SK-N-MC (cell line): Measurements from ENCODE around the gene LIF.

Experiments
- DNase-seq: peaks from one replicate; pipeline ENCODE4 v3.0.0-alpha.2; 2011; ENCODE audit warnings: low read depth, low spot score
- H3K27ac ChIP-seq: fragments of 200-600 bp; sonication (generic); 2 replicates; pipeline ENCODE4 v1.5.1; 2016; ENCODE audit warnings: mixed run types
- H3K36me3 ChIP-seq: fragments of 200-600 bp; sonication (generic); 2 replicates; pipeline ENCODE4 v1.6.1; 2017; ENCODE audit warnings: antibody characterized with exemption, low read length, mixed read lengths; ENCODE audit not compliant: insufficient read depth
- H3K4me3 ChIP-seq: fragments of 200-600 bp; sonication (generic); 2 replicates; pipeline ENCODE4 v1.5.1; 2016
- H3K9ac ChIP-seq: fragments of 200-600 bp; sonication (generic); 2 replicates; pipeline ENCODE4 v1.8.0; 2017; ENCODE audit warnings: mixed run types, mixed read lengths; ENCODE audit not compliant: insufficient read length
- H3K9me3 ChIP-seq: fragments of 200-600 bp; sonication (generic); 2 replicates; pipeline ENCODE4 v1.6.1; 2017; ENCODE audit warnings: low read depth, mild to moderate bottlenecking, antibody characterized with exemption, low read length, moderate library complexity, mixed read lengths
- EZH2 ChIP-seq: fragments of 200-600 bp; sonication (generic); IDR thresholded peaks from one replicate; pipeline ENCODE4 v1.6.1; 2017; ENCODE audit warnings: antibody characterized with exemption
- FOXP2 ChIP-seq: optimal IDR thresholded peaks from 2 replicates; pipeline ENCODE3; 2011; ENCODE audit warnings: mild to moderate bottlenecking, moderate library complexity; ENCODE audit not compliant: insufficient read depth; ENCODE audit errors: extremely low read length, control extremely low read depth
- POLR2AphosphoS5 ChIP-seq: IDR thresholded peaks from 2 replicates; pipeline ENCODE4 v1.6.1; 2012; ENCODE audit warnings: mild to moderate bottlenecking, low read depth, low read length, borderline replicate concordance

Gene LIF

DNA sequence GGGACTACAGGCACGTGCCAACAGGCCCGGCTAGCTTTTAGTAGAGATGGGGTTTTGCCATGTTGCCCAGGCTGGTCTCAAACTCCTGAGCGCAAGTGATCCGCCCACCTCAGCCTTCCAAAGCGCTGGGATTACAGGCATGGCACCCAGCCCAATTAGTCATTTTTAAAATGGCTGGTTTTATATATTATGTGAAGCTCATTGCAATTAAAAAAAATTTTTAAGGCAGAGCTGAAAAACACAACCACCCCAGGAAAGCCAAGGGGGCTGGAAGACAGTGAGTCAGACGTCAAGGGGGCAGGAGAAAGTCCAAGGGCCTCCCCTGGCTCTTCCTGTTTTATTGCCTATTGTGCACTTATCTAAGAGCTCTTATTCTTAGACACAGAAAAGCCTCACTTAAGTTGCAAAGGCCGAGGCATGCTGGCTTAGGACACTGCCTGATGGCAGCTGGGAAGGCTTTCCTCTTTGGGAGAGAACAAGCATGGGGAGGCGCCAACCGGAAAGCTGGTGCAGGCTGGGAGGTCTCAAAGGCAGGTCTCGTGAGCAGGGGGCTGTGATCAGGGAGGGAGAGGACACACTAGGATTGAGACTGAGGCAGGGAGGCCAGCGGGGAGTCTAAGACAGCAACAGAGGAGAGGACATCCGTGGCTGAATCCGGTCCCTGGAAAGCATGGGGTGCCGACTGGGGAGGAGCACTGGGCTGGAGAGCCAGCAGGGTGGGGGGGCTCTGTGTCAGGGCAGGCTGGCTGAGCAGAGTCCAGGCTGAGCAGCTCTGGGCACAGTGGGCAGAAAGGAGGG, 31.2 kb upstream of the LIF start:
- Histone ChIP-seq H3K4me3 (no peak overlapping the region), H3K9me3 (no peaks in the 10 kb centered on the region), H3K27ac (no peak overlapping the region), H3K9ac (no peak overlapping the region), H3K36me3 (no peaks in the 10 kb centered on the region)
- TF ChIP-seq FOXP2 (no peak), EZH2 (no peak), POLR2AphosphoS5 (no peak)
- no peak for DNase-seq

GRCh38 chr22:30276039-30276438, 29.5 kb upstream of the LIF start:
- Histone ChIP-seq H3K36me3 (no peaks in the 10 kb centered on the region), H3K9me3 (no peaks in the 10 kb centered on the region), H3K4me3 (no peak overlapping the region), H3K27ac (no peak overlapping the region), H3K9ac (no peak overlapping the region)
- no peak for DNase-seq
- no peak for TF ChIP-seq EZH2
- no peak for TF ChIP-seq FOXP2
- TF ChIP-seq POLR2AphosphoS5: no peak

DNA sequence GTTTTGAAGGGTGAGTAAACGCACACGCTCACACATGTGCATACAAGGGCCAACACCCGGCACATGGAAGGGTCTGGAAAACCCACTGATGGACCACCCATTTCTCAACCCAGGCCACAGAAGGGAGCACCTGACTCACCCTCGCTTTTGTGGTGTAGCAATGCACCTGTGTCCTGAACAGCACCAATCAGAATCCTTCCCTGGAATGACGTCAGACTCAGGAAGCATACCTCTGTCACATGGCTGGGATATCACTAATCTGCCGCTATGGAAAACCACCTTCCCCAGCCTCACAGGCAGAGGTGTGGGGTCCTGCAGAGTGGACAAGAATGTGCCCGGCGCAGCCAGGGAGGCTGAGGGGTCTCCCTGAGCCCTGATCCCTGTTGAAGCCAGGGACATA, 29.1 kb upstream of the LIF start:
- Histone ChIP-seq H3K9me3 (no peaks in the 10 kb centered on the region), H3K36me3 (no peaks in the 10 kb centered on the region), H3K27ac (no peak overlapping the region), H3K9ac (no peak overlapping the region), H3K4me3 (no peak overlapping the region)
- DNase-seq: no peak
- TF ChIP-seq EZH2: no peak
- no peak for TF ChIP-seq POLR2AphosphoS5
- TF ChIP-seq FOXP2: no peak

DNA sequence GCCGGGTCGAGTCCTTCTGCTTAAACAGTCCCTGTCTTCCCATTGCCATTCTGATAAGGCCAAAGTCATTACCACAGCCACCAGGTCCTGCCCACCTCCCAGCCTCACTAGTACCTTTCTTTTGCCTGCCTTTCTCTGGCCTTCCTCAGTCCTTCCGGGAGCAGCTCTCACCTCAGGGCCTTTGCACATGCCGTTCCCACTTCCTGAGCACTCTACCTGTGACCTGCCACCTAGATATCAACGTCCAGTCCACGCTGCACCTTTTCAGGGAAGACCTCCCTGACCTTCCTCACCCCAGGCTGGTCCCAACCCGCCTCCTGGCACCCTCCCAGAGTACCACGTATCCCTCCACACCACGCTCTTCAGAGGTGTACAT, 27.9 kb upstream of the LIF start:
- no peaks in the 10 kb centered on the region for H3K9me3 ChIP-seq
- no peaks in the 10 kb centered on the region for H3K36me3 ChIP-seq
- TF ChIP-seq EZH2 (no peak), POLR2AphosphoS5 (no peak), FOXP2 (no peak)
- DNase-seq: no peak
- no peak overlapping the region for H3K9ac ChIP-seq
- H3K27ac ChIP-seq: no peak overlapping the region
- H3K4me3 ChIP-seq: no peak overlapping the region

DNA sequence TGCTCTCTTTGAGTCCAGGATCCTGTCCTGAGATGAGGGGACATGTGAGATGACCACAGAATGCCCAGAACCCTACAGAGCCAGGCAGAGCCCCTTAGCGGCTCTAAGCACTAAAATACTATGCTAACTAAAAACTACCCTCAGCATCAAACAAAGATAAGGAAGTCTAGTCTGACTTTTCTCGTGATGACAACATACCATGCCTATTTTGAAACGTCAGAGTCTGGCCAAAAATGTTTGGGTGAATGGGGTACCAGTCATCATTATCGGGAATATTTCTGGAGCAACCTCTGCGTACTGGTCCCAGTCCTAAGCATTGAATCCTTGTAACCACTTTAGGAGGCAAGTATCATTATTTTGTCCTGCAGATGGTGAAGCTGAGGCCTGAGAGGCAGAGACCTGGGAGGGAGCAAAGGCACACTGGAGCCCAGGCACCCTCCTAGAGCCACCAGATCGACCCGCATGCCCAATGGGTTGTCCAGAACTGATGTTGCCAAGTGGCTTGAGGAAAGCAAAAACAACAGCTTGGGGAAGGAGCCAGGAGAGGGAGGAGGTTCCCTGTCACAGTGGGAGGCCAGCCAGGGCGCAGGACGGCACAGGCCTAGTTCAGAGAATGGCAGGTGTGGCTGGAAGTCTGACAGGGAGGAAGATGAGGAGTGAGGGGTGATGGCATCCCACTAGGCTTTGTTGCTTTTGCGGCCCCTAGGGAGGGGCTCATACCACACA, 27.3 kb upstream of the LIF start:
- Histone ChIP-seq H3K9me3 (no peaks in the 10 kb centered on the region), H3K36me3 (no peaks in the 10 kb centered on the region), H3K27ac (no peak overlapping the region), H3K4me3 (no peak overlapping the region), H3K9ac (no peak overlapping the region)
- no peak for TF ChIP-seq EZH2
- no peak for TF ChIP-seq FOXP2
- DNase-seq: no peak

- H3K9ac ChIP-seq: no peak overlapping the region
- TF ChIP-seq POLR2AphosphoS5 (no peak), EZH2 (no peak), FOXP2 (no peak)
- H3K27ac ChIP-seq: no peak overlapping the region
- no peaks in the 10 kb centered on the region for H3K36me3 ChIP-seq
- no peak overlapping the region for H3K4me3 ChIP-seq
- no peaks in the 10 kb centered on the region for H3K9me3 ChIP-seq
- DNase-seq: no peak
Measured at GRCh38 chr22:30272781-30273601, 26.4 kb upstream of the LIF start.

- H3K9ac ChIP-seq: no peak overlapping the region
- H3K9me3 ChIP-seq: no peaks in the 10 kb centered on the region
- no peak overlapping the region for H3K27ac ChIP-seq
- no peak overlapping the region for H3K4me3 ChIP-seq
- TF ChIP-seq EZH2 (no peak), FOXP2 (no peak), POLR2AphosphoS5 (no peak)
- H3K36me3 ChIP-seq: no peaks in the 10 kb centered on the region
- DNase-seq: no peak
Measured at GRCh38 chr22:30270832-30271231, 24.3 kb upstream of the LIF start.

DNA sequence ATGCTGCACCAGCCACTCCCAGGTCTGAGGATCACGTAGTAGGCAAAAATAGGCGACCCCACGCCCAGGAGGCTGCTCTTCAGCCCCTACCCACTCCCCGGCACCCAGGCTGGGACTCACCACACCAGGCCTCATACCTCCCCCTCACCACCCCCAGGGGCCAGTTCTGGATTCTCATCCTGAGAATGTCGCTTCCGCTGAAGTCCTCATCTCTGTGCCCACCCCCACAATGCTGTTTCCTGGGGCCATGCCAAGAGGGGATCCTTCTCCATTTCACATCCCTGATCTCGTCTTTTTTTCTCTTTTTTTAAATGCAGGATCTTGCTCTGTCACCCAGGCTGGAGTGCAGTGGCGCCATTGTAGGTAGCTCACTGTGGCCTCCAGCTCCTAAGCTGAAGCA, 21.8 kb upstream of the LIF start:
- no peak for DNase-seq

More for the DNA sequence above, 21.8 kb upstream of the LIF start:
- TF ChIP-seq POLR2AphosphoS5 (no peak), FOXP2 (no peak), EZH2 (no peak)
- Histone ChIP-seq H3K4me3 (no peak overlapping the region), H3K9ac (no peak overlapping the region), H3K36me3 (no peaks in the 10 kb centered on the region), H3K9me3 (no peaks in the 10 kb centered on the region), H3K27ac (no peak overlapping the region)
